ENCODE measurements around the gene CDKN2D.
"Not testable (repeated sequence)": the region's sequence is repeated elsewhere in the genome, so short reads cannot be mapped to it uniquely, and the experiment has no call there.

The CDKN2D gene

GRCh38 chr19:10551006-10551405 is 17.8 kb downstream of the CDKN2D start:
- not testable (repeated sequence) for DNase-seq

DNA sequence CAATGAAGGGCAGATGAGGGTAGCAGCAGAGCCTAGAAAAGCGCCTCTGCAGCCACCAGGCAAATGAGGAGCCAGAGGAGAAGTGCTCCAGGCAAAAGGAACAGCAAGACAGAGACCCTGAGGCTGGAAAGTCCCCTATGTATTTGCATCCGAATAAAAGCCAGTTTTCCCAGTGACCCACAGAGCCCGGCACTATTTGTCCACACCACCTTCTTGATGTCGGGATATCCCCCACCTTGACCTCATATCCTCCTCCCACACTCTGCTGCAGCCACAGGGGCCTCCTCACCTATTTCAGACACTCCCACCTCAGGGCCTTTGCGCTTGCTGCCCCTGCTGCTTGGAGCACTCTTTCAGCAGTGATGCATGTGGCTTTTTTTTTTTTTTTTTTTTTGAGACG is 18.4 kb downstream of the CDKN2D start:
- no peak for DNase-seq

GRCh38 chr19:10549733-10550132 is 19.0 kb downstream of the CDKN2D start:
- DNase-seq: no peak

GRCh38 chr19:10548746-10549276 is 20.0 kb downstream of the CDKN2D start:
- DNase-seq: no peak

DNA sequence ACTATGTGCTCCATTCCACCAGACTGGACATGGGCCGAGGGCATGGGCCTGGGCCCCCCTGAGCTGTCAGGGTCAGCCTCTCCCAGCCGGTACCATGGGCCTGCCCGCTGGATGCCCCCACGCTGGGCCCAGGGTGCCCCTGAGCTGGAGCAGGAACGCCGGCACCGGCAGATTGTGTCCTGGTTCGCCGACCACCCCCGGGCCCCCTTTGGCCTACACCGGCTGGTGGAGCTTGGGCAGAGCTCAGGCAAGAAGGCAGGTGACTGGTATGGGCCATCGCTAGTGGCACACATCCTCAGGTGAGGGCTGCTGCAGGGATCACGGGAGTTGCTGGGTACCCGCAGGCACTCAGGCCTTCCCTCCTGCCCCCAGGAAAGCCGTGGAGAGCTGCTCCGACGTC is 22.0 kb downstream of the CDKN2D start:
- DNase-seq: no peak

DNA sequence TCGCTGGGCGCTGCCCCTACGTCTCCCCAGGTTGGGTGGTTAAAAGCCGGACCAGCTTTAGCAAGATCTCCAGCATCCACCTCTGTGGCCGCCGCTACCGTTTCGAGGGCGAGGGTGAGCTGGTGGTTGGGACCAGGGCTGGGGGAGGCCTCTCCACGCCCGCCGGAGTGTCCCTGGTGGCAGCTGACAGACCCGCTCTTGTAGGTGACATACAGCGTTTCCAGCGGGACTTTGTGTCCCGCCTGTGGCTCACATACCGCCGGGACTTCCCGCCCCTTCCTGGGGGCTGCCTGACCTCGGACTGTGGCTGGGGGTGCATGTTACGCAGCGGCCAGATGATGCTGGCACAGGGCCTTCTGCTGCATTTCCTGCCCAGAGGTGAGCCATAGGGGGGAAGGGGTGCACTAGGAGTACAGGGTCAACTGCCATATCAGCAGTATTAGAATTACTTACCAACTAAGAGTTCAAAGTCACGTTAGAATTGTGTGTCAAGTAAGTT is 24.0 kb downstream of the CDKN2D start:
- DNase-seq: no peak

- no peak for DNase-seq
Measured at GRCh38 chr19:10544242-10544752, 24.5 kb downstream of the CDKN2D start.

GRCh38 chr19:10543420-10544241 is 25.1 kb downstream of the CDKN2D start, which contains the start of gene ATG4D:
TSS of gene ATG4D (plus strand) at chr19:10543904. CDS start at chr19:10544091, 187 bp downstream.
- DNase-seq: peak; percentile 71

- DNase-seq: no peak
Measured at GRCh38 chr19:10543059-10543419, 25.7 kb downstream of the CDKN2D start.

DNA sequence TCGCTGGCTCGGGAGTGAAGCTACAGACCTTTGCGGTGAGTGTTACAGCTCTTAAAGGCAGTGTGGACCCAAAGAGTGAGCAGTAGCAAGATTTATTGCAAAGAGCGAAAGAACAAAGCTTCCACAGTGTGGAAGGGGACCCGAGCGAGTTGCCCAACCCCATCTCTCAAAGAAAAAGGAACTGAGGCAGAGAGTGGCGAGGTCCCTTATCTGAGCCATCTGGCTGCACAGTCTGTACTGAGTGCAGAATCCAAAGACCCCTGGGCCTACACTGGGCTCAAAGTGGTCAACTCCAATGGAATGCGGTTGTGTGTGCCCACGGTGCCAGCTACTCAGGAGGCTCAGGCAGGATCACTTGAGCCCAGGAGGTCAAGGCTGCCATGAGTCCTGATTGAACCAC is 29.8 kb downstream of the CDKN2D start:
- not testable (repeated sequence) for DNase-seq

DNA sequence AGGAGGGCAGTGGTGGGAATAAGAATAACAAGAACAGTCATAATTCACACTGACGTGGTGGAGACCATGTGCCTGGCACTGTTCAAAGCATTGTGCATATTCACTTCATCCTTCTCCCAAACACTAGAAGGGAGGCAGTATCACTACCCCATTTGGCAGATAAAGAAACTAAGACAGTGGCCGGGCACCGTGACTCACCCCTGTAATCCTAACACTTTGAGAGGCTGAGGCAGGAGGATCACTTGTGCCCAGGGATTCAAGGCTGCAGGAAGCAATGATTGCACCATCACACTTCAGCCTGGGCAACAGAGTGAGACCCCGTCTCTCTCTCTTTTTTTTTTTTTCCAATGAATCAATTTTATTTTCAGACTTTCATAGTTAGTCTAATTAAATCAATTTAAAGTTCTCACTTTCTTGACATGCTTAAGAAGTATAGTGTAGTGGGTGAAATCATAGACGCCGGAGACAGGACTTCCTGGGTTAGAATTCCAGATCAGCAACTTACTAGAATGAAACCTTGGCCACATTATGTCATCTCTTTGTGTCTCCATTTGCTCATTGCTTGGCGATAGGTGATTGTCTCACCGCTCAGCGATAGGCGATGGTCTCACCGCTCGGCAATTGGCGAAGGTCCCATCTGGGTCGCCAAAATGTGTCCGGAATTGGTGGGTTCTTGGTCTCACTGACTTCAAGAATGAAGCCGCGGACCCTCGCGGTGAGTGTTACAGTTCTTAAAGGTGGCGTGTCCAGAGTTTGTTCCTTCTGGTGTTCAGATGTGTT is 30.4 kb downstream of the CDKN2D start:
- DNase-seq: no peak

DNA sequence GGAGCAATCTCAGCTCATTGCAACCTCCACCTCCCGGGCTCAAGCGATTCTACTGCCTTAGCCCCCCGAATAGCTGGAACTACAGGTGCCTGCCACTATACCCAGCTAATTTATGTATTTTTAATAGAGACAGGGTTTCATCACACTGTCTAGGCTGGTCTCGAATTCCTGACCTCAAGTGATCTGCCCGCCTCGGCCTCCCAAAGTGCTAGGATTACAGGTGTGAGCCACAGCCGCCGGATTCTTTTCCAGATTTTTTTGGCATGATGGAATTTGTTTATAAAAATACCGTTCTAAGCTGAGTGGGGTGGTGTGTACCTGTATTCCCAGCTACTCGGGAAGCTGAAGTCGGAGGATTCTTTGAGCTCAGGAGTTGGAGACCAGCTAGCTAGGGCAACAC is 31.1 kb downstream of the CDKN2D start:
- DNase-seq: no peak

GRCh38 chr19:10535613-10536012 is 33.2 kb downstream of the CDKN2D start:
- DNase-seq: no peak

DNA sequence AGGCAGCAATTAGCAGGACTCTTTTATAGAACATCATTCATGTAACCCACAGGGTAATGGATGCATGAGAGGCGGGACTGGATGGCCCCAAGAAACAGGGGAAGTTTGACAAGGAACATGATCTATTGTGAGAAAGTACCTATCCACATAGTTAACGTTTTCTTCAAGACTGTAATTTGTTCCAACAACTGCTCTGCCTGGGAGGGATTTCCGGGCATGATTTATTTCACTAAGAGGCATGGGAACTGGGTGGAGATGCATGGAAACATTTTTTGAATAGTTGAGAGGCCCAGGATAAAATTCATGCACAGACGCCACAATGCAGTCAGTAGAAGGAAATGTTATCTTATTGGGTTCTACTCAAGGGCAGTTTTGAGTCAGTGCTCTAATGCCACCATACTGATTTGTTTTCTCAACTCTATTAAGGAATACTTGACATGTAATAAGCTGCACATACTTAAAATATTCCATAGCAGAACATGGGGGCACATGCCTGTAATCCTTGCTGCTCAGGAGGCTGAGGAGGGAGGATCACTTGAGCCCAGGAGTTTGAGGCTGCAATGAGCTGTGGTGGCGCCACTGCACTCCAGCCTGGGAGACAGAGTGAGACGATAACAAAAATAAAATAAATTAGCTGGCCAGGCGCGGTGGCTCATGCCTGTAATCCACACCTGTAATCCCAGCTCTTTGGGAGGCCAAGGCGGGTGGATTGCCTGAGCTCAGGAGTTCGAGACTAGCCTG is 35.0 kb downstream of the CDKN2D start:
- no peak for DNase-seq

DNA sequence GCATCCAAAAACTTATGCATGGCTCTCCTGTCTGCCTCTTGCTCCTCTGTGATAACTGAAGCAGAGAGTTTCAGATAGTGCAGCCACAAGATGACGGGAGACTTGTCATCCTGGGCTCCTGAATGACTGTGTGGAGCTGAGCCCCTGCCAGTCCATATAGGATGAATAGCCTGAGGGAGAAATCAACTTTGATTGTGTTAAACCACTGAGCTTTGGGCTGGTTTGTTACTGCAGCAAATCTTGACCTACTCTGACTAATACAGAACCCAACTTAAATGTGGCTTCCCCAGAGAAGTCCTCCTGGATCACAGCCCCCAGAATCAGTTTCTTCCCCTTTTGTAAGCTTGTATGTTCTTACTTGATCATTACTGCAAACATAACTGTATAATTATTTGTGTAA is 36.3 kb downstream of the CDKN2D start:
- no peak for DNase-seq

GRCh38 chr19:10526887-10527286 is 41.9 kb downstream of the CDKN2D start:
- not testable (repeated sequence) for DNase-seq

DNA sequence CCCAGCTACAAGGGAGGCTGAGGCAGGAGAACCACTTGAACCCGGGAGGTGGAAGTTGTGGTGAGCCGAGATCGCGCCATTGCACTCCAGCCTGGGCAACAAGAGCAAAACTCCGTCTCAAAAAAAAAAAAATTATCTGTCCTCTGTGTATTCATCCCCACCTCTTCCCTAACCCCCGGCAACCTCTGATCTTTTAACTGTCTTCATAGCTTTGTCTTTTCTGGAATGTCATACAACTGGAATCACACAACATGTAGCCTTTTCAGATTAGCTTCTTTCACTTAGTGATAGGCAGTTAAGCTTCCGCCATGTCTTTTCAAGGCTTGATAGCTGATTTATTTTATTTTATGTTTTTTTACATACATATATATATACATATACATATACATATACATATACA is 43.1 kb downstream of the CDKN2D start:
- no peak for DNase-seq

- DNase-seq: no peak
Measured at GRCh38 chr19:10523135-10523636, 45.6 kb downstream of the CDKN2D start.

- DNase-seq: no peak
Measured at GRCh38 chr19:10521461-10522171, 47.2 kb downstream of the CDKN2D start.

GRCh38 chr19:10520652-10521318 is 48.0 kb downstream of the CDKN2D start:
- DNase-seq: no peak

- no peak for DNase-seq
Measured at GRCh38 chr19:10519421-10519820, 49.4 kb downstream of the CDKN2D start.

All from activated CD4-positive, alpha-beta T cell treated with anti-CD3 and anti-CD28 coated beads for 1 hour (primary cell).